Breast epithelium (tissue), 3 donors: Measurements from ENCODE around the gene OR4S1.

Source experiments
- CTCF ChIP-seq, 3 donors: fragments of 450-650 bp; IDR thresholded peaks; one replicate each; pipeline ENCODE4 v1.5.1; 2016 to 2017; ENCODE audit warnings: antibody characterized with exemption in 3 of 3, mild to moderate bottlenecking in 3 of 3, moderate library complexity in 3 of 3
- POLR2A ChIP-seq: fragments of 450-650 bp; IDR thresholded peaks from one replicate; pipeline ENCODE4 v1.6.1; 2016; ENCODE audit warnings: antibody characterized with exemption, mild to moderate bottlenecking, moderate library complexity

GRCh38 chr11:48341466-48341865 lies 35.4 kb downstream of the OR4S1 start:
- TF ChIP-seq CTCF (IDR thresholded peaks at IDR 0.05): no peak
- no peak for TF ChIP-seq POLR2A
